SIG-M5 (cell line): ENCODE results near the gene VWA3A.
A peak's percentile ranks its signal among the peaks of the same experiment; 100 is the strongest.
"Not testable (repeated sequence)": the region's sequence is repeated elsewhere in the genome, so short reads cannot be mapped to it uniquely, and the experiment has no call there.

Experiments used
- DNase-seq: peaks from one replicate; lab custom pipeline; 2025; lab: John Stamatoyannopoulos, UW

The VWA3A gene

GRCh38 chr16:22092143-22092933 is at the start of gene VWA3A:
TSS of gene VWA3A (plus strand) at chr16:22092541. CDS start at chr16:22092638, 97 bp downstream.
- no peak for DNase-seq

- DNase-seq: not testable (repeated sequence)
These were observed 48.5 kb upstream of the VWA3A start for GRCh38 chr16:22043882-22044281.

GRCh38 chr16:22045888-22046287 is 46.5 kb upstream of the VWA3A start:
- DNase-seq: not testable (repeated sequence)

- DNase-seq: no peak
These were observed 41.4 kb upstream of the VWA3A start for GRCh38 chr16:22050963-22051362.

GRCh38 chr16:22052980-22053379 is 39.4 kb upstream of the VWA3A start:
- DNase-seq: no peak

GRCh38 chr16:22053921-22054341 is 38.4 kb upstream of the VWA3A start:
- DNase-seq: no peak

GRCh38 chr16:22054847-22055590 is 37.3 kb upstream of the VWA3A start:
- DNase-seq: no peak

GRCh38 chr16:22055881-22056280 is 36.5 kb upstream of the VWA3A start:
- DNase-seq: no peak

GRCh38 chr16:22063888-22064467 is 28.4 kb upstream of the VWA3A start:
- DNase-seq: no peak

GRCh38 chr16:22065252-22065651 is 27.1 kb upstream of the VWA3A start:
- no peak for DNase-seq

- DNase-seq: no peak
These were observed 21.7 kb upstream of the VWA3A start for GRCh38 chr16:22070361-22071330.

GRCh38 chr16:22071331-22071910 is 20.9 kb upstream of the VWA3A start:
- no peak for DNase-seq

- no peak for DNase-seq
These were observed 19.0 kb upstream of the VWA3A start for GRCh38 chr16:22073350-22073749.

GRCh38 chr16:22075043-22075757 is 17.1 kb upstream of the VWA3A start:
- DNase-seq: no peak

GRCh38 chr16:22075776-22076175 is 16.6 kb upstream of the VWA3A start:
- DNase-seq: no peak

- peak; percentile 7 for DNase-seq
These were observed 14.5 kb upstream of the VWA3A start for GRCh38 chr16:22077700-22078313.

GRCh38 chr16:22078656-22079055 is 13.7 kb upstream of the VWA3A start:
- DNase-seq: no peak

- DNase-seq: no peak
These were observed 11.3 kb upstream of the VWA3A start for GRCh38 chr16:22081050-22081449.

GRCh38 chr16:22086440-22086839 is 5.9 kb upstream of the VWA3A start:
- no peak for DNase-seq

GRCh38 chr16:22088642-22089041 is 3.7 kb upstream of the VWA3A start:
- DNase-seq: no peak
